Mesothelial cell of epicardium (in vitro differentiated cells): ENCODE data around the gene SAFB2. TPM values are rescaled to one million over a fixed set of nuclear protein-coding genes. Genes with fewer than 3 reads are reported as not detected.

Experiments
- DNase-seq, 2 experiments: peaks; one replicate each; pipeline ENCODE4 v3.0.0; 2021; ENCODE audit warnings: low spot score in 2 of 2; ENCODE audit not compliant: unreplicated experiment in 2 of 2
- H3K27ac Mint-ChIP-seq: 2 replicates; pipeline ENCODE4 v1.8.0; 2021; ENCODE audit warnings: mixed read lengths
- H3K27me3 Mint-ChIP-seq: 2 replicates; pipeline ENCODE4 v1.8.0; 2021; ENCODE audit warnings: low read depth, mixed read lengths
- H3K36me3 Mint-ChIP-seq: 2 replicates; pipeline ENCODE4 v1.8.0; 2021; ENCODE audit warnings: mixed read lengths
- H3K4me1 Mint-ChIP-seq: 2 replicates; pipeline ENCODE4 v1.8.0; 2021; ENCODE audit warnings: mixed read lengths
- H3K4me3 Mint-ChIP-seq: 2 replicates; pipeline ENCODE4 v1.8.0; 2021; ENCODE audit warnings: mild to moderate bottlenecking, moderate library complexity, mixed read lengths
- H3K9me3 Mint-ChIP-seq: 2 replicates; pipeline ENCODE4 v1.8.0; 2021; ENCODE audit warnings: mixed read lengths
- total RNA-seq: library from RNA; stranded (reverse); gene quantifications from 3 replicates; pipeline ENCODE4 v1.2.1, GENCODE V29; 2021
- TF ChIP-seq, protein P1 (sequence below): fragments of 200-600 bp; sonication (generic); IDR thresholded peaks from one replicate; pipeline ENCODE4 v1.5.0; 2021; ENCODE audit warnings: antibody characterized with exemption; ENCODE audit not compliant: unreplicated experiment

The SAFB2 gene
- total RNA-seq, 1 donor from 2014 or later, result 78.4 TPM

DNA sequence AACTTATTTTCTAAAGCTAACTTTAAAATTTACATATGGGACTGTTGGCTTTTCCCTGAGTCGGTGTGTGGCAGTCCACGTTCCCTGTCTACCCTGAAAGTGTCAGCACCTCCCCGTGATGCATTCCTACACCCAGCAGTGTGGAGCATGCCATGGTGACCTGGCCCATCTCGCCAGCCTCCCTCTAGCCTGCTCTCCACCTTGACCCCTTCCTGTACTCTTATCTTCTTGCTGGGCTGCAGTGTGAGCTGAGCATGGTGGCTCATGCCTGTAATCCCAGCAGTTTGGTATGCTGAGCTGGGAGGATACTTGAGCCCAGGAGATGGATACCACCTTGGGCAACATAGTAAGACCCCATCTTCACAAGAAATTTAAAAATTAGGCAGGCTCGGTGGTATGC is 32.4 kb upstream of the SAFB2 start:
- Mint-ChIP-seq H3K9me3 (no peaks in the 10 kb centered on the region), H3K27me3 (no peaks in the 10 kb centered on the region), H3K4me1 (no peaks in the 10 kb centered on the region), H3K4me3 (no peak overlapping the region), H3K36me3 (peaks cover 50% of the 10 kb centered on the region), H3K27ac (no peak overlapping the region)
- TF ChIP-seq, protein P1, sequence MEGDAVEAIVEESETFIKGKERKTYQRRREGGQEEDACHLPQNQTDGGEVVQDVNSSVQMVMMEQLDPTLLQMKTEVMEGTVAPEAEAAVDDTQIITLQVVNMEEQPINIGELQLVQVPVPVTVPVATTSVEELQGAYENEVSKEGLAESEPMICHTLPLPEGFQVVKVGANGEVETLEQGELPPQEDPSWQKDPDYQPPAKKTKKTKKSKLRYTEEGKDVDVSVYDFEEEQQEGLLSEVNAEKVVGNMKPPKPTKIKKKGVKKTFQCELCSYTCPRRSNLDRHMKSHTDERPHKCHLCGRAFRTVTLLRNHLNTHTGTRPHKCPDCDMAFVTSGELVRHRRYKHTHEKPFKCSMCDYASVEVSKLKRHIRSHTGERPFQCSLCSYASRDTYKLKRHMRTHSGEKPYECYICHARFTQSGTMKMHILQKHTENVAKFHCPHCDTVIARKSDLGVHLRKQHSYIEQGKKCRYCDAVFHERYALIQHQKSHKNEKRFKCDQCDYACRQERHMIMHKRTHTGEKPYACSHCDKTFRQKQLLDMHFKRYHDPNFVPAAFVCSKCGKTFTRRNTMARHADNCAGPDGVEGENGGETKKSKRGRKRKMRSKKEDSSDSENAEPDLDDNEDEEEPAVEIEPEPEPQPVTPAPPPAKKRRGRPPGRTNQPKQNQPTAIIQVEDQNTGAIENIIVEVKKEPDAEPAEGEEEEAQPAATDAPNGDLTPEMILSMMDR, result no peak
- no peak for DNase-seq

DNA sequence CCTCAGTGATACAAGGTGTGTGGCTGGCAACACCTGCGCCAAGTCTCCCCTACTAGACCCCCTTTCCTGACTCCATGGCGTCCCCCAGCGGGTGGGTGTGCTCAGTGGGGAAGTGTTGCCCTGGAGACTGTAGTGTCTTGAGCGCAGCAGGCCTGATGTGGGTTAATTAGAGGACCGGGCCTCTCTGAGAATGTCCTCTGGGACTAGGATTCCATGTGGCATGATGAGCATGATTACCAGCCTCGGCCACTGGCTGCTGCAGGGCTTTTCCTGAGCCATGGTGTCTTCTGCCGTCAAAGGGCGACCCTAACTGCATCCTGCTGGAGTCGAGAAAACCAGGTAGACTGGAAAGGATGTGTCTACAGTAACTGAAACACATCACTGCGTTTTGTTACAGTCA is 29.7 kb upstream of the SAFB2 start:
- Mint-ChIP-seq H3K4me3 (no peak overlapping the region), H3K36me3 (peaks cover 57% of the 10 kb centered on the region)

DNA sequence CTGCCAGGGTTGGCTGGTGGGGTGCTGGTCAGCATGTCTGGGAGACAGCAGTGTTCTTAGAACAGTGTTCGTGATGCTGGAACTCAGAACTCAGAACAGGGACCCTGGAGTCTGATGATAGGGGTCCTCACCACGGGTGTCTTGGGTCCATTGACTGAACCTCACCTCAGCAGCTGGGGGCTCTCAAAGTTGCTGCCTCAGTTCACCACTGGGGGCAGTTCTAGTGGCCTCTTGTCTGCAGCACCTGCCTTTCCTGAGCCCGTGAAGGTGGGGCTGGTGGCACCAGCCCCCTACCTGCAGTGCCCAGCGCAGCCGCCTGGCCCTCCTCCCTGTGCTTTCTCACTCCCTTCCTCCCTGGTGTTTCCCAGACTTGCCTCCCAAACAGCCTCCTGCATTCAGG is 28.8 kb upstream of the SAFB2 start:
- Mint-ChIP-seq H3K27me3 (no peaks in the 10 kb centered on the region), H3K27ac (no peak overlapping the region), H3K36me3 (peaks cover 63% of the 10 kb centered on the region), H3K4me1 (no peaks in the 10 kb centered on the region), H3K4me3 (no peak overlapping the region), H3K9me3 (no peaks in the 10 kb centered on the region)
- TF ChIP-seq, protein P1, result no peak
- no peak for DNase-seq

More for the DNA sequence above, 29.7 kb upstream of the SAFB2 start:
- H3K27ac Mint-ChIP-seq, result no peak overlapping the region
- H3K9me3 Mint-ChIP-seq, result no peaks in the 10 kb centered on the region
- DNase-seq, result no peak
- TF ChIP-seq, protein P1, result no peak
- no peaks in the 10 kb centered on the region for H3K4me1 Mint-ChIP-seq
- H3K27me3 Mint-ChIP-seq, result no peaks in the 10 kb centered on the region

DNA sequence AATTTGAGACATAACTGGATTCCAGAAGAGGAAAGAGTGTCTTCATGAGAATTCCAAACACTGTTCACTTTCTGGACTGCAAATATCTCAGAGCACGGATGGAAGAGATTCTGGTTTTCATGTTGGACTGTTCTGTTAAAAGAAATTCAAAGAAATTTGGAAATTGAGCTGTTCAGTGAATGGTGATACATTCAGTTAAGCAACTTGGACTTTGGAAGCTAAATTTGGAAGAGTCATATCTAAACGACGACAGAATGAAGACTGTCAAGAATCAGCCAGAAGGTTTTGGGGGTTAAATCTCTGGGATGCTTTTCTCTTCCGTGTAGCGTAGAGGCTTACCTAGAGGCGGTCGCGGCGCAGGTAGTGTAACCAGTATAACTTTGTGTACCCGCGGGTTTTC is 25.9 kb upstream of the SAFB2 start:
- Mint-ChIP-seq H3K27me3 (no peaks in the 10 kb centered on the region), H3K4me1 (no peaks in the 10 kb centered on the region), H3K4me3 (no peak overlapping the region), H3K27ac (no peak overlapping the region), H3K36me3 (peaks cover 61% of the 10 kb centered on the region), H3K9me3 (no peaks in the 10 kb centered on the region)
- DNase-seq, result no peak
- TF ChIP-seq, protein P1, result no peak

DNA sequence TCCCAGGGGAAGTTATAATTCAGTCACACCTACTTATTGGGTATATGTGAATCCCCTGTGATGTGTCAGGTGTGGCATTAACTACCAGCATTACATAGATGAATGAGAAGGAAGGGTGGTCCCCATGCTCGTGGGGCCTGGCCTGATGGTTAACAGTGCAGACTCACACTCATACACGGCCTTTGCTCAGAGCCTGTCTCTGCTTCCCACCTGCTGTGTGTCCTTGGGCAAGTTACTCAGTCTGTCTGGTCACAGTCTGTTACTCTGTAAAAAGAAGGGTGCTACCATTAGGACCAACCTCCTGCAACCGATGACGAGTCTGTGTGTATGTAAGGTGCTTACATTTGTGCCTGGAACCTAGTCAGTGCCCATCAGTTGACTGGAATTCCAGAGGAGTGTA is 24.1 kb upstream of the SAFB2 start:
- Mint-ChIP-seq H3K27me3 (no peaks in the 10 kb centered on the region), H3K9me3 (no peaks in the 10 kb centered on the region), H3K4me3 (no peak overlapping the region), H3K4me1 (no peaks in the 10 kb centered on the region), H3K36me3 (peaks cover 52% of the 10 kb centered on the region), H3K27ac (no peak overlapping the region)
- TF ChIP-seq, protein P1, result no peak
- no peak for DNase-seq

DNA sequence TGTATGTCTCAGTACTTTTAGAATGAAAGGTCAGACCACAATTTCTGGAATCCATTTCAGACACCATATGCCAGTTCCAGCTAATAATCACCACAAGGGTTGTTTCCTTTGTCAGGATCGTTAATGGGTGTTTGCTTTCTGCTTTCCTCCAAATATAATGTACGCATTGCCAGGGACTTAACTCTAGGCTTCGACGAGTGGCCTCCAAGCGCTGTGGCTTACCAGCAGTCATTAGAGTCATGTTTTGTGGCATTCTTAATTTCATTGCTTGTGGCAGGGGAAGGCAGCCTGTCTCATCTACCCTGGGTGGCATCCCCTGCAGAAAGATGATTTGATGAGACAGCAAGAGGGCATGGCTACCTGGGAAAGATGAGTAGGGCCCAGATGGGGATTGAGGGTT is 22.8 kb upstream of the SAFB2 start:
- Mint-ChIP-seq H3K9me3 (no peaks in the 10 kb centered on the region), H3K27ac (no peak overlapping the region), H3K4me3 (no peak overlapping the region), H3K27me3 (no peaks in the 10 kb centered on the region), H3K4me1 (peaks cover 4% of the 10 kb centered on the region), H3K36me3 (peaks cover 49% of the 10 kb centered on the region)
- TF ChIP-seq, protein P1, result no peak
- no peak for DNase-seq
